Retinal pigment epithelial cell (primary cell): ENCODE measurements around the gene CIB4.

Experiments
- DNase-seq: peaks from one replicate; pipeline ENCODE4 v3.0.0-alpha.2; 2010; ENCODE audit warnings: low read depth
- H3K4me3 ChIP-seq: 2 replicates; pipeline ENCODE4 v1.5.1; 2011; ENCODE audit warnings: mild to moderate bottlenecking, low read length, control low read depth, moderate library complexity
- TF ChIP-seq, protein P1 (sequence below): conservative IDR thresholded peaks from 2 replicates; pipeline ENCODE4 v1.5.1; 2011; ENCODE audit warnings: low read depth, low read length, control low read depth, inconsistent platforms

Gene CIB4

DNA sequence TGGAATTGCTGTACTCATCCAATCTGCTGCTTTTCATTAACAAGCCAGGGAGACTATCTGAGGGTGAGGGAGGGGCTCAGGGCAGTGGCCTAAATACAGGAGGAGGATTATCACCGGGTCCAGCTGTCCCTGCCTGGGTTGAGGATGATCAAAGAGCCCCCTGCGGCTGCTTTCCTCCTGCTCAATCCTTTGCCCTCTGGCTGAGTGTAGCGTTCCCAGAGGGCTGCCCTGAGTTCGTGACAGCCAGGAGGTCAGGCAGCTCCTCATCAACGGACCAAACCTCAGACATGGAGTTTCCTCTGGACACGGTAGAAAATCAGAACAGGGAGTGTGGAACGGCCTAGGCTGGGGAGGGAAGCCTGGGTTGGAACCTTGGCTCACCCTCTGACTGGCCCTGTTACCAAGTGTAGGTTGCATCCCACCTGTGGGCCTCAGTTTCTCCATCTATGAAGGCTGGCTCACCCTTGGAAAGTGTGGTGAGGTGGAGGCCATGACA is 23.5 kb downstream of the CIB4 start:
- DNase-seq: no peak
- TF ChIP-seq, protein P1, sequence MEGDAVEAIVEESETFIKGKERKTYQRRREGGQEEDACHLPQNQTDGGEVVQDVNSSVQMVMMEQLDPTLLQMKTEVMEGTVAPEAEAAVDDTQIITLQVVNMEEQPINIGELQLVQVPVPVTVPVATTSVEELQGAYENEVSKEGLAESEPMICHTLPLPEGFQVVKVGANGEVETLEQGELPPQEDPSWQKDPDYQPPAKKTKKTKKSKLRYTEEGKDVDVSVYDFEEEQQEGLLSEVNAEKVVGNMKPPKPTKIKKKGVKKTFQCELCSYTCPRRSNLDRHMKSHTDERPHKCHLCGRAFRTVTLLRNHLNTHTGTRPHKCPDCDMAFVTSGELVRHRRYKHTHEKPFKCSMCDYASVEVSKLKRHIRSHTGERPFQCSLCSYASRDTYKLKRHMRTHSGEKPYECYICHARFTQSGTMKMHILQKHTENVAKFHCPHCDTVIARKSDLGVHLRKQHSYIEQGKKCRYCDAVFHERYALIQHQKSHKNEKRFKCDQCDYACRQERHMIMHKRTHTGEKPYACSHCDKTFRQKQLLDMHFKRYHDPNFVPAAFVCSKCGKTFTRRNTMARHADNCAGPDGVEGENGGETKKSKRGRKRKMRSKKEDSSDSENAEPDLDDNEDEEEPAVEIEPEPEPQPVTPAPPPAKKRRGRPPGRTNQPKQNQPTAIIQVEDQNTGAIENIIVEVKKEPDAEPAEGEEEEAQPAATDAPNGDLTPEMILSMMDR: no peak
- H3K4me3 ChIP-seq: no peak overlapping the region

DNA sequence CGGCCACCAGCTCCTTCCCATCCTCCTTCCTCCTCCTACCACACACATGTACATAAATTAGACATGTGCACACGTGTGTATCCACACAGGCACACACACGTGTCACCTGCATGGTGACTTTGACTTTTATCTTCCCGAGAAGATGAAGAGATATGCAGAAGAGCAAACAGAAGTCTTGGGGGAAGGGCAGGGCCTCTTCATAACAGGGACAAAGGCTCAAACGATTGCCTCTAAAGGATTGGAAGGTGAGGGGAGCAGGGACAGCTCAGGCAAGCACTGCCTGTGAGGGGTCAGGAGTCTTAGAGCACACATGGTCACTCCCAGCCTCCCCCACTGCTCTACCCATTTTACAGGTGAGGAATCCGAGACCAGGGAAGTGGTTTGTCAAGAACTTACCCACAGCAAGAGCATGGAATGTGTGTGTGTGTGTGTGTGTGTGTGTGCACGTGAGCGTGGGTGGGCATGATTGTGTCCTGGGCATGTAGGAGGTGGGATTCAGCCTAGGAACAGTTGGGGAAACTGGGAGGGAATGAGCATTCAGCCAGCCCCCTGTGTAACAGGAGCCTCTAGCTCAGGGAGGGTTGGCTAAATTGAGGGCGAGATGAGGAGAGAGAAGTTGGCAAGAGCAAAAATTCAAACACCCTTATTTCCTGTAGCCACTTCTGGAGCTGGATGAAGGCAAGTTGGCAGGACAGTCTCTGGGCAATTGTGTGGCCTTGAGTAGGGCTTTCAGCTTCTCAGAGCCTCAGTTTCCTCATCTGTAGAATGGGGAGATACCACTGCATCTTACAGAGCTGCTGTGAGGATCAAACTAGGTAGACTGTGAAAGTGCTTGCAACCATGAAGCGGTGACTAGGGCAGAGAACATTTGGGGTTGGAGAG is 24.2 kb downstream of the CIB4 start:
- TF ChIP-seq, protein P1: no peak
- H3K4me3 ChIP-seq: no peak overlapping the region
- no peak for DNase-seq

DNA sequence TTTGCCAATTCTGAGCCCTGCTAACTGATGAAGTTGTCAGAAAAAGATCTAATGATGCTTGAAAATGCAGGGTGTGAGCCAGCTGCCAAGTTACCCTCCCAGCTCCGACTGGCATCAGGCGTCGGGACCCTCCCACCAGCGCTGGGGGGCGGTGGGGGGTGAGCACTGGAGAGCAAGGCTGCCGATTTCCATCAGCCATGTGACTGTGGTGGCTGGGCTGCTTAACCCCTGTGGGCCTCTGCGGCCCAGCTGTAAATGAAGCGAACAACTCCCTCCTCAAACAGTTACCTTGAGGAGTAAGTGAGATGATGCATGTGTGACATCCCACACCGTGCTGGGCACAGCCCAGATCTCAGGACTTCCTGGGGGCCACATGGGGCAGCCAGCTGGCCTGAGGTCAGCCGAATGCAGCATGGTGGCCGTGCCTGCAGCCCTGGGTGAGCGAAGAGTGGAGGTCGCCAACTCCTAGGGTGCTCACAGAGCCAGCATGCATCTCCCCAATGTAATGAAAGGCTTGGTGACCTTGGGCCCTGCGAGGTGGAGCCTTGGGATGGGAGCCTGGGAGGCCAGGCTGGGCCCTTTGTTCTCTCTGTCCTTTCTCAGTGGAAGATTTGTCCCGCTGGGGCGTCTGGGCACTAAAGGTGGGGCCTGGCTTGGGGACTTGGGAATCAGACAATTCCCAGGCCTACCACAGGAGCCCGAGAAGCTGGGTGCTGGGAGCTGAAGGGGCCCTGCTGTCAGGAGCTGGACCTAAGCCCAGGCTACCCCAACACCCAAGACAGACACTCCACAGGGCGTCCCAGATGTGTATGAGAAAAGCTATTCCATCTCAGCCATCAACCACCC is 25.1 kb downstream of the CIB4 start:
- no peak overlapping the region for H3K4me3 ChIP-seq
- no peak for DNase-seq
- TF ChIP-seq, protein P1: no peak

DNA sequence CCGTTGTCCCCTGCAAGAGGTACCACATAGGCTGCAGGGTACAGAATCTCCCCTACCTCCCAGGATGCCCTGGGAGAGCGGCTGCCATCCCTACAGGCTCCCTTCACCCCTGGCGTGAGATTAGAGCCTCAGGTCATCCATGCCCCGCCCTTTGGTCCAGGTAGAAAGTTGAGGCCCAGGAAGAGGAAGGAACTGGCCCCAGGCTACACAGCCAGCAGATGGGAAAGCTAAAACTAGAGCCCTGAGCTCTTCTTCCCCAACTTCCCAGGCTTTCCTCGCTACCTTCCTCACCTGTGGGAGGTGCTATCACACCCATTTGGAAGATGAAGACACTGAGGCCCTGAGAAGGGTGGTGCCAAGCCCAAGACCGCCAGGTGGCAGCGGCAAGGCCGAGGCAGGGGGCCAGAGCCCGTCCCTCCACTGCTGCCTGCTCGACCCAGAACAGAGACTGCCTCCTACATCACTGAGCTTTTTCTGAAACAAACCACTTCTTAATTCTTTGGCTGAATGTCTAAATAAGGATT is 25.8 kb downstream of the CIB4 start:
- TF ChIP-seq, protein P1: peak; percentile 27
- no peak for DNase-seq
- no peak overlapping the region for H3K4me3 ChIP-seq

DNA sequence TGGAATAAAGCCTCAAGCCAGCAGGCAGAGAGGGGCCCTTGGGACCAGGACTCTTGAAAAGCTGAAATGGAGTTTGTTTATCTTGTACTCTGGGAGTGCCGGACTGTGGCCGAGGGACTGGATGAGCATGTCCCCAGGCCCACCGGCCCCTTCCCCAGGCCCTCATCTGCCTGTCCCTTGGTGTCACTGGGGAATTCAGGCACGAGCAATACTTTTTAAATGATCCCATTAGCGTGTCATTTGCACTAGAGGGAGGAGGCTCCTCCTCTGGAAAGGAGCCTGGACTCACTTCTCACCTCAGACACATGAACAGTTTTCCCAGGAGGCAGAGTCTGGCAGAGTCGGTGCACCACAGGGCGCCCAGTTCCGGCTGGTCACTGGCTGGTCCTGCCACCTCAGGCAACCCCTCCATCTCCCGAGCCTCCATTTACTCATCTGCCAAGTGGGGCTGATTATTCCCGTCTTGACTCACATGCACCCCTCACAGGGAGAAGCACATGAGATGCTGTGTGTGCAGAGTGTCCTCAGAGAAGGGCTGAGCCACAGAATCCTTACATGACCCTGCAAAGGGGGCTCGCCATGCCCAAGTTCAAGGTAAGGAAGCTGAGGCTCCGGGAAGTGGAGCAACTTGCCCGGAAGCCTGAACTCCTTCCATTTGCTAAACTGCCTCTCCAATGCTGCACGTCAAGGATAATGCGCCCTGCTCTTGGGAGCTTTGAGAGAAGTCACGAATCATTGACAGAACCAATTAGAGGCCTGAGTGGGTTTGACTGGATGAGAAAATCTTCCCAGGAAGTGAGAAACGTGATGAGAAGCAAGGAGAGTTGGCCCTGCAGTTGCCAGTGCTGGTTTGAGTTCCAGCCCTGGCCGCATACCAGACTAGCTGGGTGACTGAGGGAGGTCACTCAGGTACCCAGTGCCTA is 26.7 kb downstream of the CIB4 start:
- no peak for DNase-seq
- H3K4me3 ChIP-seq: no peak overlapping the region
- TF ChIP-seq, protein P1: no peak

DNA sequence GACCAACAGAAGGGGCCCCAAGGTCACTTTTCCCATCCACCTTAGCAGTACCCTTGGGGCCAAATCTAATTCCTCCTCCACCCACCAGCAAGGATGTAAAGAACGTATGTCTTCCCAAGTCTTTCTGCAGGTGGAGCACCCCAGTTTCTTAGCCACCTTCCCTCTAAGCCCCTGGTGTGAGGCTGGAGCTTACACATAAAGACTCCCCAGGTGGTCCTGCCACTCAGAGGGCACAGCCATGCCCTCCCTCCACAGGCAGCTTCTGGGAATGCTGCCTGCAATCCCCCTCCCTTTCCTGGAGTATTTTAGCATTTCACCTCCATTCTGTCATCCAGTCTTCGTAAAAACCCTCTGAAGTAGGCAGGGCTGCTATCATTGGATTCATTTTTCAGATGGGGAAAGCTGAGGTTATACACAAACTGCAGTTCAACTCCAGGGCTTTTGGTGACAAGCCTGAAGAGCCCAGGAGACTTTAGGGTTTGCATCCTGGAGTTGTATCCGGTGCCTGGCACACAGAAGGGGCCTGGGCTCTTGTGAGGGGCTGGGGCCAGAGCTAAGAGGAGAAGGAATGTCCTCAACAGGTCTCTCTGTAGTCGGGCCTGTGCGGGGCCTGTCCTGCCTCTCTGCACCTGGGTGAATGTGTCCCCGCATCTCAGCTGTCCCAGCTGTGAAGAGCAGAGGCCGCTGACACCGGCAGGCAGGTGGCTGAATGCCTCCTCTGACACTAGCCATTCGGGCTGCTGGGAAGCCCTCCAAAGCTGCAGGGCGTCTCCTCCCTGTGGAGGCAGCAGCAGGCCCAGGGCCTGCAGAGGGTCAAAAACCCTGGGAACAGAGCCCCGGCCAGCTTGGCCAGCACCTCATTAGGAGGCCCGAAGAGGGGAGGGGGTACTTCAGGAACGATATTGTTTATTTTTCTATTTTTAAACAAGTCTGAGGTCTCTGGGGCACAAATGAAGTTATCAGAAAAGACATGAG is 27.6 kb downstream of the CIB4 start:
- no peak overlapping the region for H3K4me3 ChIP-seq
- TF ChIP-seq, protein P1: no peak
- no peak for DNase-seq
